A549 (cell line): ENCODE results near the gene TBX6. TPM values are rescaled to one million over a fixed set of nuclear protein-coding genes. Genes with fewer than 3 reads are reported as not detected.

Experiments used
- ATAC-seq, 2 experiments: fragments of 200-7000 bp in 1 of 2; fragments of >200 bp in 1 of 2; cut with Nextera tagmentation in 1 of 2; cut with Tn5 transposase in 1 of 2; 3 replicates each; pipeline versions ENCODE4 v1.8.0 to v1.9.1; 2018 to 2020; ENCODE audit warnings: mild to moderate bottlenecking in 1 of 2, moderate library complexity in 1 of 2
- CTCF ChIA-PET: fragments of 300-600 bp; sonication (Branson Sonifier 250); formaldehyde crosslinking; extraction: SDS; loops from one replicate; lab custom pipeline; 2021; ENCODE audit warnings: antibody characterized with exemption, inconsistent platforms; lab: Yijun Ruan, JAX
- POLR2A ChIA-PET: fragments of 350-600 bp; formaldehyde crosslinking; extraction: SDS; loops from one replicate; lab custom pipeline; 2021; ENCODE audit warnings: antibody characterized with exemption, inconsistent platforms; lab: Yijun Ruan, JAX
- DNase-seq, 2 experiments: peaks; one replicate each; pipeline versions ENCODE4 v3.0.0 to v3.0.0-alpha.2; 2011 to 2016; ENCODE audit warnings: low read depth in 1 of 2, low spot score in 1 of 2
- FAIRE-seq: peaks from 2 replicates; lab custom pipeline; 2011; peaks lifted over from hg19 to GRCh38; lab: Jason Lieb, UNC
- H3K27ac ChIP-seq, 2 experiments: fragments of >200 bp; sonication (Bioruptor Twin); formaldehyde crosslinking; 3 replicates each; pipeline ENCODE4 v1.5.1; 2016 to 2017
- H3K4me1 ChIP-seq: fragments of >200 bp; sonication (Bioruptor Twin); formaldehyde crosslinking; 3 replicates; pipeline ENCODE4 v1.6.1; 2016
- H3K4me2 ChIP-seq: fragments of >200 bp; sonication (Bioruptor Twin); formaldehyde crosslinking; 3 replicates; pipeline ENCODE4 v1.6.1; 2016
- H3K4me3 ChIP-seq: fragments of >200 bp; sonication (Bioruptor Twin); formaldehyde crosslinking; 3 replicates; pipeline ENCODE4 v1.5.1; 2016
- H3K9me3 ChIP-seq: fragments of >200 bp; sonication (Bioruptor Twin); formaldehyde crosslinking; 3 replicates; pipeline ENCODE4 v1.6.1; 2016
- ATOH8 ChIP-seq: fragments of 250-450 bp; sonication (Bioruptor Pico); IDR thresholded peaks from 2 replicates; pipeline ENCODE4 v1.5.0; 2020; ENCODE audit warnings: low read depth, mild to moderate bottlenecking, moderate library complexity
- CEBPB ChIP-seq, 2 experiments: fragments of >200 bp in 1 of 2; sonication (Bioruptor Twin) in 1 of 2; formaldehyde crosslinking in 1 of 2; IDR thresholded peaks; 2 replicates each; pipeline ENCODE4 v1.6.1; 2012 to 2016
- CHD2 ChIP-seq: fragments of 150-350 bp; IDR thresholded peaks from 2 replicates; pipeline ENCODE4 v1.6.1; 2014; ENCODE audit warnings: low read length; ENCODE audit not compliant: partially characterized antibody
- E2F6 ChIP-seq: IDR thresholded peaks from 2 replicates; pipeline ENCODE4 v1.6.1; 2012; ENCODE audit warnings: low read depth, borderline replicate concordance
- EHF ChIP-seq: fragments of 250-450 bp; sonication (Bioruptor Pico); IDR thresholded peaks from 2 replicates; pipeline ENCODE4 v1.5.0; 2020; ENCODE audit warnings: mild to moderate bottlenecking
- ELK1 ChIP-seq: fragments of 150-350 bp; IDR thresholded peaks from 2 replicates; pipeline ENCODE4 v1.6.1; 2014; ENCODE audit warnings: low read depth, mild to moderate bottlenecking, low read length
- GATA3 ChIP-seq: IDR thresholded peaks from 2 replicates; pipeline ENCODE4 v1.6.1; 2012; ENCODE audit warnings: borderline replicate concordance
- HES2 ChIP-seq: fragments of >200 bp; sonication (Bioruptor Twin); formaldehyde crosslinking; IDR thresholded peaks from 2 replicates; pipeline ENCODE4 v1.6.1; 2016
- HOXB13 ChIP-seq: fragments of 250-450 bp; sonication (Bioruptor Pico); IDR thresholded peaks from 2 replicates; pipeline ENCODE4 v1.5.0; 2020; ENCODE audit warnings: low read depth, mild to moderate bottlenecking, moderate library complexity
- HOXB5 ChIP-seq: fragments of 250-450 bp; sonication (Bioruptor Pico); IDR thresholded peaks from 2 replicates; pipeline ENCODE4 v1.5.0; 2020; ENCODE audit warnings: mild to moderate bottlenecking, moderate library complexity
- JUN ChIP-seq, 2 experiments: fragments of >200 bp; sonication (Bioruptor Twin); formaldehyde crosslinking; IDR thresholded peaks; 2 replicates in 1 of 2; 3 replicates in 1 of 2; pipeline ENCODE4 v1.6.1; 2016 to 2017
- KDM1A ChIP-seq: fragments of 200-600 bp; sonication (generic); IDR thresholded peaks from 2 replicates; pipeline ENCODE4 v1.6.1; 2016; ENCODE audit warnings: low read depth, mild to moderate bottlenecking
- KDM5A ChIP-seq: fragments of 200-600 bp; sonication (generic); IDR thresholded peaks from 2 replicates; pipeline ENCODE4 v1.6.1; 2016; ENCODE audit warnings: antibody characterized with exemption, mild to moderate bottlenecking
- MAX ChIP-seq: IDR thresholded peaks from 2 replicates; pipeline ENCODE4 v1.6.1; 2012
- MAZ ChIP-seq: fragments of 150-350 bp; IDR thresholded peaks from 2 replicates; pipeline ENCODE4 v1.6.1; 2014; ENCODE audit warnings: antibody characterized with exemption, low read depth, low read length, borderline replicate concordance
- NPAS2 ChIP-seq: fragments of 250-450 bp; sonication (Bioruptor Pico); IDR thresholded peaks from 2 replicates; pipeline ENCODE4 v1.8.0; 2022; ENCODE audit warnings: mild to moderate bottlenecking, moderate library complexity, borderline replicate concordance
- RAD21 ChIP-seq, 2 experiments: fragments of >200 bp in 1 of 2; sonication (Bioruptor Twin) in 1 of 2; formaldehyde crosslinking in 1 of 2; IDR thresholded peaks in 1 of 2; conservative IDR thresholded peaks in 1 of 2; 2 replicates in 1 of 2; 3 replicates in 1 of 2; pipeline ENCODE4 v1.6.1; 2012 to 2018; ENCODE audit warnings: inconsistent platforms in 1 of 2
- RARB ChIP-seq: fragments of 250-450 bp; sonication (Bioruptor Pico); IDR thresholded peaks from 2 replicates; pipeline ENCODE4 v1.8.0; 2021; ENCODE audit warnings: mild to moderate bottlenecking, moderate library complexity
- REST ChIP-seq: fragments of 200-600 bp; sonication (generic); IDR thresholded peaks from 2 replicates; pipeline ENCODE4 v1.6.1; 2016; ENCODE audit warnings: antibody characterized with exemption, mild to moderate bottlenecking, moderate library complexity
- RFX5 ChIP-seq: fragments of 450-650 bp; IDR thresholded peaks from 2 replicates; pipeline ENCODE4 v1.7.1; 2014; ENCODE audit warnings: antibody characterized with exemption, mild to moderate bottlenecking, moderate library complexity
- RNF2 ChIP-seq: fragments of 200-600 bp; sonication (generic); IDR thresholded peaks from 2 replicates; pipeline ENCODE4 v1.6.1; 2016; ENCODE audit warnings: low read depth, mild to moderate bottlenecking, antibody characterized with exemption, moderate library complexity, borderline replicate concordance
- SMC3 ChIP-seq: fragments of >200 bp; sonication (Bioruptor Twin); formaldehyde crosslinking; IDR thresholded peaks from 3 replicates; pipeline ENCODE4 v1.6.1; 2018; ENCODE audit warnings: inconsistent platforms
- TFCP2L1 ChIP-seq: fragments of 250-450 bp; sonication (Bioruptor Pico); IDR thresholded peaks from 2 replicates; pipeline ENCODE4 v1.5.0; 2021; ENCODE audit warnings: mild to moderate bottlenecking
- TP53 ChIP-seq: fragments of 250-450 bp; sonication (Bioruptor Pico); IDR thresholded peaks from 2 replicates; pipeline ENCODE4 v1.5.0; 2021; ENCODE audit warnings: mild to moderate bottlenecking, moderate library complexity
- ZC3H11A ChIP-seq: fragments of 450-650 bp; IDR thresholded peaks from 2 replicates; pipeline ENCODE4 v1.6.1; 2014; ENCODE audit warnings: antibody characterized with exemption, mild to moderate bottlenecking
- ZSCAN20 ChIP-seq: fragments of 250-450 bp; sonication (Bioruptor Pico); IDR thresholded peaks from 2 replicates; pipeline ENCODE4 v1.8.0; 2022; ENCODE audit warnings: mild to moderate bottlenecking, moderate library complexity
- WGBS: methylation state at CpG from one replicate; pipeline ENCODE4 v1.1.6; 2017; ENCODE audit errors: missing lambda C conversion rate; 5-methylcytosine and 5-hydroxymethylcytosine counted together
- polyA plus RNA-seq, 4 experiments: library from polyadenylated mRNA; depleted of rRNA in 3 of 4; stranded (reverse); fragments of >200 nt; fragmentation: RNase III in 1 of 4; extraction: RNeasy Plus Mini Kit Qiagen cat#74134 plus additional on column Dnase treatment in 1 of 4; gene quantifications; 2 replicates in 3 of 4; 3 replicates in 1 of 4; pipeline ENCODE4 v1.2.3, GENCODE V29; 2011 to 2017

TBX6 gene
- polyA plus RNA-seq, 2 of the 4 experiments (the other 2 are of a cell fraction) = 0.14 to 0.63 TPM

- peak overlapping the region; percentile 96 for H3K4me2 ChIP-seq
- DNase-seq (peak; percentile 94), ATAC-seq (peak; percentile 74 to 81), FAIRE-seq (no peak)
- H3K4me3 ChIP-seq = peak overlapping the region; percentile 81
- TF ChIP-seq MAX (peak; percentile 100), CHD2 (peak; percentile 57), KDM1A (no peak), JUN (IDR thresholded peaks at IDR 0.05) (peak in 1 of 2 experiments; percentile 45; a peak in 1 of 5 replicates), HOXB13 (CRISPR knock-in tag) (peak; percentile 85), HES2 (no peak), ZC3H11A (peak; percentile 64), ZSCAN20 (CRISPR knock-in tag) (no peak), EHF (peak; percentile 80; the same call in 1 of the 2 replicates), HOXB5 (CRISPR knock-in tag) (peak; percentile 66), E2F6 (peak; percentile 100), TP53 (no peak), CEBPB (IDR thresholded peaks at IDR 0.05) (no peak), RFX5 (peak; percentile 77), ATOH8 (CRISPR knock-in tag) (peak; percentile 66; the same call in 1 of the 2 replicates), RARB (no peak), REST (peak; percentile 40)
- POLR2A ChIA-PET = interaction anchor here (1.0 to 4.6 kb wide), 2 partner anchors 13 to 39 kb away, joined by 3 to 51 read pairs; partner anchors contain the start of gene ALDOA
- H3K4me1 ChIP-seq = peaks cover 22% of the 10 kb centered on the region
- no peaks in the 10 kb centered on the region for H3K9me3 ChIP-seq
- CTCF ChIA-PET = interaction anchor here (0.8 to 4.6 kb wide), 6 partner anchors 9 to 262 kb away, joined by 3 to 44 read pairs (median 6); partner anchors contain the start of genes ALDOA, KIF22 and TBX6
- H3K27ac ChIP-seq = peak overlapping the region; percentile 69 to 88
- 5% methylated on average over 52 of the region's 58 CpGs for WGBS
Observed at GRCh38 chr16:30052671-30053372, 38.9 kb downstream of the TBX6 start.

- H3K4me3 ChIP-seq = no peak overlapping the region
- no peak overlapping the region for H3K4me2 ChIP-seq
- no peaks in the 10 kb centered on the region for H3K9me3 ChIP-seq
- no peak overlapping the region for H3K27ac ChIP-seq
- POLR2A ChIA-PET = no interaction called here
- DNase-seq (no peak), FAIRE-seq (no peak), ATAC-seq (no peak)
- WGBS = 81% methylated on average over 3 of the region's 3 CpGs
- TF ChIP-seq TP53 (no peak), NPAS2 (CRISPR knock-in tag) (no peak), SMC3 (no peak), TFCP2L1 (no peak), MAZ (no peak), ELK1 (no peak), ATOH8 (CRISPR knock-in tag) (no peak), KDM5A (no peak), HOXB13 (CRISPR knock-in tag) (no peak), ZSCAN20 (CRISPR knock-in tag) (no peak), RAD21 (conservative IDR thresholded peaks at IDR 0.05 in 1 of 2, IDR thresholded peaks at IDR 0.05 in 1 of 2) (no peak), E2F6 (no peak), HES2 (no peak), RNF2 (no peak), GATA3 (no peak), JUN (IDR thresholded peaks at IDR 0.05) (no peak), CEBPB (IDR thresholded peaks at IDR 0.05) (no peak)
- TF ChIP-seq, all 56 proteins: peak for 0
- peaks cover 22% of the 10 kb centered on the region for H3K4me1 ChIP-seq
- CTCF ChIA-PET = interaction anchor here (0.5 to 2.1 kb wide), 5 partner anchors 9 to 306 kb away, joined by 3 to 10 read pairs (median 4); no protein-coding TSS in a partner anchor
Observed at GRCh38 chr16:30051518-30051917, 40.2 kb downstream of the TBX6 start.
